CD4-positive, alpha-beta T cell (primary cell): Measurements from ENCODE around the gene PLIN1. TPM values are rescaled to one million over a fixed set of nuclear protein-coding genes. Genes with fewer than 3 reads are reported as not detected.

Source experiments
- ATAC-seq: fragments of 200-7000 bp; cut with Tn5 transposase; one replicate; pipeline ENCODE4 v1.10.0; 2022; ENCODE audit warnings: mild to moderate bottlenecking; ENCODE audit not compliant: poor library complexity
- CTCF ChIA-PET: fragments of 350-600 bp; sonication (Branson Sonifier 250); formaldehyde crosslinking; loops from one replicate; lab custom pipeline; 2021; ENCODE audit warnings: antibody characterized with exemption, inconsistent platforms; lab: Charles Lee
- POLR2A ChIA-PET: fragments of 350-600 bp; sonication (Branson Sonifier 250); formaldehyde crosslinking; loops from one replicate; lab custom pipeline; 2021; ENCODE audit warnings: antibody characterized with exemption, inconsistent platforms; lab: Charles Lee
- DNase-seq, 14 experiments: peaks; one replicate each; pipeline ENCODE4 v3.0.0-alpha.2; 2013 to 2020; ENCODE audit warnings: mixed read lengths in 2 of 14
- H3K27ac ChIP-seq, 2 donors: one replicate each; pipeline versions ENCODE4 v1.5.1 to v1.7.0; 2013; ENCODE audit warnings: low read length in 2 of 2, low read depth in 1 of 2, mild to moderate bottlenecking in 1 of 2
- H3K27me3 ChIP-seq, 2 experiments: 1 replicate in 1 of 2; 2 replicates in 1 of 2; pipeline versions ENCODE4 v1.6.1 to v1.7.0; 2013; ENCODE audit warnings: low read length in 2 of 2, control low read depth in 1 of 2, mild to moderate bottlenecking in 1 of 2, moderate library complexity in 1 of 2; ENCODE audit not compliant: insufficient read depth in 2 of 2, control insufficient read depth in 1 of 2
- H3K36me3 ChIP-seq: one replicate; pipeline ENCODE4 v1.6.1; 2013; ENCODE audit warnings: low read length, control low read depth; ENCODE audit not compliant: insufficient read depth
- H3K4me1 ChIP-seq: one replicate; pipeline ENCODE4 v1.6.1; 2013; ENCODE audit warnings: low read length, control low read depth; ENCODE audit not compliant: insufficient read depth
- H3K4me3 ChIP-seq: one replicate; pipeline ENCODE4 v1.5.1; 2013; ENCODE audit warnings: mild to moderate bottlenecking, low read length, moderate library complexity
- H3K9me3 ChIP-seq, 2 experiments: 1 replicate in 1 of 2; 2 replicates in 1 of 2; pipeline versions ENCODE4 v1.6.1 to v1.7.0; 2013; ENCODE audit warnings: low read length in 2 of 2, mild to moderate bottlenecking in 2 of 2, control low read depth in 1 of 2, moderate library complexity in 1 of 2; ENCODE audit not compliant: control insufficient read depth in 1 of 2, insufficient read depth in 1 of 2
- H3K27ac Mint-ChIP-seq: one replicate; pipeline ENCODE4 v1.8.0; 2020; ENCODE audit warnings: mixed read lengths
- H3K27me3 Mint-ChIP-seq: one replicate; pipeline ENCODE4 v1.8.0; 2021; ENCODE audit warnings: mixed read lengths
- H3K36me3 Mint-ChIP-seq: one replicate; pipeline ENCODE4 v1.8.0; 2021; ENCODE audit warnings: low read depth, mixed read lengths
- H3K4me1 Mint-ChIP-seq: one replicate; pipeline ENCODE4 v1.8.0; 2021; ENCODE audit warnings: low read depth, mixed read lengths
- H3K4me3 Mint-ChIP-seq: one replicate; pipeline ENCODE4 v1.8.0; 2020; ENCODE audit warnings: mild to moderate bottlenecking, mixed read lengths
- H3K9me3 Mint-ChIP-seq: one replicate; pipeline ENCODE4 v1.8.0; 2020; ENCODE audit warnings: mixed read lengths
- CTCF ChIP-seq: fragments of 200-600 bp; IDR thresholded peaks from one replicate; pipeline ENCODE4 v1.8.0; 2022; ENCODE audit warnings: antibody characterized with exemption, mild to moderate bottlenecking
- intact Hi-C, 2 experiments: fragments of 100-400 bp; cut with DNase I in 1 of 2; cut with micrococcal nuclease in 1 of 2; formaldehyde crosslinking; loops; one replicate each; pipeline versions ENCODE4 v1.15.1 to v1.9.0; 2023 to 2025; cut with DNase I, micrococcal nuclease
- total RNA-seq, 174 experiments: library from RNA in 2 of 174; stranded (reverse) in 2 of 174; gene quantifications; one replicate each; pipeline ENCODE4 v1.2.3 and lab custom pipeline; 2021 to 2026

PLIN1 gene
- total RNA-seq, 2 experiments from 2014 or later, result 0.08 to 0.22 TPM

GRCh38 chr15:89686522-89686921 is 7.4 kb upstream of the PLIN1 start:
- no peak for TF ChIP-seq CTCF
- Mint-ChIP-seq H3K4me3 (no peak overlapping the region), H3K36me3 (peaks cover 14% of the 10 kb centered on the region), H3K4me1 (peaks cover 6% of the 10 kb centered on the region), H3K27ac (no peak overlapping the region), H3K27me3 (no peaks in the 10 kb centered on the region), H3K9me3 (no peaks in the 10 kb centered on the region)
- H3K4me3 ChIP-seq, result no peak overlapping the region
- no peaks in the 10 kb centered on the region for H3K9me3 ChIP-seq
- H3K36me3 ChIP-seq, result peaks cover 2% of the 10 kb centered on the region
- no peaks in the 10 kb centered on the region for H3K27me3 ChIP-seq
- ATAC-seq (no peak), DNase-seq (no peak)
- H3K4me1 ChIP-seq, result peaks cover 17% of the 10 kb centered on the region
- POLR2A ChIA-PET, result no interaction called here
- H3K27ac ChIP-seq, result no peak overlapping the region
- intact Hi-C loops, result no loop called here
- CTCF ChIA-PET, result no interaction called here

- TF ChIP-seq CTCF, result no peak
- Mint-ChIP-seq H3K27me3 (no peaks in the 10 kb centered on the region), H3K36me3 (peaks cover 14% of the 10 kb centered on the region), H3K27ac (no peak overlapping the region), H3K4me3 (no peak overlapping the region), H3K9me3 (no peaks in the 10 kb centered on the region), H3K4me1 (peaks cover 3% of the 10 kb centered on the region)
- ATAC-seq (no peak), DNase-seq (no peak)
- no peak overlapping the region for H3K27ac ChIP-seq
- ChIA-PET POLR2A (no interaction called here), CTCF (no interaction called here)
- intact Hi-C loops, result no loop called here
- peaks cover 2% of the 10 kb centered on the region for H3K36me3 ChIP-seq
- no peak overlapping the region for H3K4me3 ChIP-seq
- H3K4me1 ChIP-seq, result peaks cover 13% of the 10 kb centered on the region
- H3K9me3 ChIP-seq, result no peaks in the 10 kb centered on the region
- no peaks in the 10 kb centered on the region for H3K27me3 ChIP-seq
These were observed 6.8 kb upstream of the PLIN1 start for GRCh38 chr15:89685995-89686394.

GRCh38 chr15:89681146-89681545 is 2.0 kb upstream of the PLIN1 start:
- H3K27ac ChIP-seq, result no peak overlapping the region
- H3K9me3 ChIP-seq, result no peaks in the 10 kb centered on the region
- H3K4me3 ChIP-seq, result no peak overlapping the region
- no peak for DNase-seq
- no peaks in the 10 kb centered on the region for H3K27me3 Mint-ChIP-seq
- no peaks in the 10 kb centered on the region for H3K4me1 Mint-ChIP-seq
- H3K27ac Mint-ChIP-seq, result no peak overlapping the region
- intact Hi-C loops, result no loop called here
- H3K4me1 ChIP-seq, result no peaks in the 10 kb centered on the region
- H3K36me3 ChIP-seq, result peaks cover under 1% of the 10 kb centered on the region
- ChIA-PET POLR2A (no interaction called here), CTCF (no interaction called here)
- H3K9me3 Mint-ChIP-seq, result no peaks in the 10 kb centered on the region
- H3K4me3 Mint-ChIP-seq, result no peak overlapping the region
- no peak for TF ChIP-seq CTCF
- peaks cover 14% of the 10 kb centered on the region for H3K36me3 Mint-ChIP-seq
- no peaks in the 10 kb centered on the region for H3K27me3 ChIP-seq
- no peak for ATAC-seq
